AG09309 (cell line): ENCODE results near the gene DEFB132.
"Not testable (repeated sequence)": the region's sequence is repeated elsewhere in the genome, so short reads cannot be mapped to it uniquely, and the experiment has no call there.

Source experiments
- DNase-seq: peaks from one replicate; pipeline ENCODE4 v3.0.0-alpha.2; 2010; ENCODE audit warnings: low read depth
- H3K4me3 ChIP-seq: 2 replicates; pipeline ENCODE4 v1.5.1; 2011; ENCODE audit warnings: mild to moderate bottlenecking, low read depth, low read length, moderate library complexity; ENCODE audit not compliant: control insufficient read depth
- CTCF ChIP-seq: IDR thresholded peaks from 2 replicates; pipeline ENCODE4 v1.5.1; 2011; ENCODE audit warnings: mild to moderate bottlenecking, low read depth, low read length, inconsistent platforms; ENCODE audit not compliant: insufficient read depth, control insufficient read depth; ENCODE audit errors: missing control alignments

DEFB132 gene

GRCh38 chr20:219290-220115 lies 38.0 kb upstream of the DEFB132 start:
- peak; percentile 38 for TF ChIP-seq CTCF
- no peak overlapping the region for H3K4me3 ChIP-seq
- DNase-seq: no peak

- H3K4me3 ChIP-seq: no peak overlapping the region
- TF ChIP-seq CTCF: no peak
Measured at GRCh38 chr20:221258-221830, 36.2 kb upstream of the DEFB132 start.

GRCh38 chr20:225879-226278 lies 31.6 kb upstream of the DEFB132 start:
- DNase-seq, H3K4me3 ChIP-seq: not testable (repeated sequence)

More at GRCh38 chr20:221258-221830, 36.2 kb upstream of the DEFB132 start:
- DNase-seq: no peak

GRCh38 chr20:226958-227357 lies 30.6 kb upstream of the DEFB132 start, which contains the start of gene DEFB129:
DEFB129 (plus strand) TSS chr20:227258; CDS start chr20:227289, 31 bp downstream.
- no peak within 1 kb of the TSS for H3K4me3 ChIP-seq
- DNase-seq: no peak
- TF ChIP-seq CTCF: no peak

GRCh38 chr20:227439-228105 lies 30.0 kb upstream of the DEFB132 start:
- no peak for TF ChIP-seq CTCF
- H3K4me3 ChIP-seq: no peak overlapping the region

GRCh38 chr20:235891-236290 lies 21.6 kb upstream of the DEFB132 start:
- H3K4me3 ChIP-seq: no peak overlapping the region
- no peak for DNase-seq
- TF ChIP-seq CTCF: peak; percentile 9

More at GRCh38 chr20:227439-228105, 30.0 kb upstream of the DEFB132 start:
- no peak for DNase-seq

- H3K4me3 ChIP-seq: no peak overlapping the region
- TF ChIP-seq CTCF: no peak
- DNase-seq: no peak
Measured at GRCh38 chr20:237489-237888, 20.0 kb upstream of the DEFB132 start.
